Ovary (tissue), 3 donors: ENCODE data around the gene SH3PXD2A.

Source experiments
- CTCF ChIP-seq, 3 donors: fragments of 450-650 bp in 2 of 3; fragments of 200-600 bp in 1 of 3; IDR thresholded peaks; one replicate each; pipeline versions ENCODE4 v1.5.1 to v1.8.0; 2016 to 2022; ENCODE audit warnings: antibody characterized with exemption in 3 of 3, mild to moderate bottlenecking in 1 of 3
- EP300 ChIP-seq: sonication (generic); formaldehyde crosslinking; IDR thresholded peaks from one replicate; pipeline ENCODE4 v1.6.1; 2017; ENCODE audit warnings: antibody characterized with exemption
- POLR2A ChIP-seq: fragments of 450-650 bp; IDR thresholded peaks from one replicate; pipeline ENCODE4 v1.6.1; 2017; ENCODE audit warnings: antibody characterized with exemption, mild to moderate bottlenecking, moderate library complexity
- donor health status: DM: no; HTN: no; CAD: no.

- TF ChIP-seq POLR2A = no peak
- no peak for TF ChIP-seq CTCF (IDR thresholded peaks at IDR 0.05)
- no peak for TF ChIP-seq EP300
Measured at GRCh38 chr10:103640436-103641181, 214.8 kb downstream of the SH3PXD2A start.
